Hematopoietic multipotent progenitor cell treated with erythropoietin and hydrocortisone succinate and interleukin-3 and kit ligand, for 6 days (in vitro differentiated cells): ENCODE results near the gene AOPEP.
A peak's percentile ranks its signal among the peaks of the same experiment; 100 is the strongest.
"Not testable (repeated sequence)": the region's sequence is repeated elsewhere in the genome, so short reads cannot be mapped to it uniquely, and the experiment has no call there.

Experiments
- DNase-seq: peaks from one replicate; pipeline ENCODE4 v3.0.0-alpha.2; 2015

AOPEP gene

GRCh38 chr9:95003689-95004410 is 277.4 kb downstream of the AOPEP start:
- DNase-seq: peak; percentile 52

GRCh38 chr9:95004411-95005277 is 278.1 kb downstream of the AOPEP start:
- DNase-seq: peak; percentile 60

- peak; percentile 9 for DNase-seq
Observed at GRCh38 chr9:95005278-95006143, 279.0 kb downstream of the AOPEP start.

GRCh38 chr9:95007226-95007869 is 280.8 kb downstream of the AOPEP start:
- no peak for DNase-seq

- no peak for DNase-seq
Observed at GRCh38 chr9:95008151-95008771, 281.8 kb downstream of the AOPEP start.

- no peak for DNase-seq
Observed at GRCh38 chr9:95009459-95009858, 283.0 kb downstream of the AOPEP start.

GRCh38 chr9:95010431-95010838 is 283.9 kb downstream of the AOPEP start:
- DNase-seq: no peak

GRCh38 chr9:95012035-95012708 is 285.7 kb downstream of the AOPEP start:
- no peak for DNase-seq

GRCh38 chr9:95012902-95013301 is 286.4 kb downstream of the AOPEP start:
- no peak for DNase-seq

- DNase-seq: no peak
Observed at GRCh38 chr9:95014917-95015316, 288.4 kb downstream of the AOPEP start.

GRCh38 chr9:95015569-95015968 is 289.1 kb downstream of the AOPEP start:
- no peak for DNase-seq

- no peak for DNase-seq
Observed at GRCh38 chr9:95017062-95017461, 290.6 kb downstream of the AOPEP start.

- no peak for DNase-seq
Observed at GRCh38 chr9:95017661-95018060, 291.2 kb downstream of the AOPEP start.

- DNase-seq: peak; percentile 78
Observed at GRCh38 chr9:95018099-95018936, 291.8 kb downstream of the AOPEP start.

- not testable (repeated sequence) for DNase-seq
Observed at GRCh38 chr9:95020644-95021043, 294.1 kb downstream of the AOPEP start.

- DNase-seq: no peak
Observed at GRCh38 chr9:95021166-95021886, 294.8 kb downstream of the AOPEP start.

GRCh38 chr9:95022657-95023056 is 296.2 kb downstream of the AOPEP start:
- DNase-seq: no peak

GRCh38 chr9:95023217-95024003 is 296.9 kb downstream of the AOPEP start:
- no peak for DNase-seq

- DNase-seq: no peak
Observed at GRCh38 chr9:95024097-95024671, 297.7 kb downstream of the AOPEP start.
